KMS-11 (cell line): ENCODE measurements around the gene LRRC49.
"Not testable (repeated sequence)": the region's sequence is repeated elsewhere in the genome, so short reads cannot be mapped to it uniquely, and the experiment has no call there.

Source experiments
- H2AFZ ChIP-seq: fragments of 200-600 bp; sonication (generic); 2 replicates; pipeline ENCODE4 v1.6.1; 2016; ENCODE audit warnings: antibody characterized with exemption, mixed run types, low read depth
- H3K27ac ChIP-seq: fragments of 200-600 bp; sonication (generic); 2 replicates; pipeline ENCODE4 v1.6.1; 2016; ENCODE audit warnings: mild to moderate bottlenecking, mixed run types
- H3K27me3 ChIP-seq: fragments of 200-600 bp; sonication (generic); 2 replicates; pipeline ENCODE4 v1.6.1; 2017; ENCODE audit warnings: mild to moderate bottlenecking, low read depth, mixed run types, moderate library complexity; ENCODE audit not compliant: insufficient read depth
- H3K36me3 ChIP-seq: fragments of 200-600 bp; sonication (generic); 2 replicates; pipeline ENCODE4 v1.6.1; 2017; ENCODE audit warnings: mild to moderate bottlenecking, mixed run types; ENCODE audit not compliant: insufficient read depth
- H3K4me1 ChIP-seq: fragments of 200-600 bp; sonication (generic); 2 replicates; pipeline ENCODE4 v1.6.1; 2016; ENCODE audit warnings: mild to moderate bottlenecking, low read depth, mixed run types; ENCODE audit not compliant: poor library complexity, severe bottlenecking
- H3K4me2 ChIP-seq: fragments of 200-600 bp; sonication (generic); 2 replicates; pipeline ENCODE4 v1.7.0; 2016; ENCODE audit warnings: mild to moderate bottlenecking, mixed run types
- H3K4me3 ChIP-seq: fragments of 200-600 bp; sonication (generic); IDR thresholded peaks from 2 replicates; pipeline ENCODE4 v1.6.1; 2017; ENCODE audit warnings: low read depth, low read length, mixed read lengths; ENCODE audit not compliant: insufficient read depth
- H3K79me2 ChIP-seq: fragments of 200-600 bp; sonication (generic); 2 replicates; pipeline ENCODE4 v1.6.1; 2016; ENCODE audit warnings: low read depth, mixed run types; ENCODE audit not compliant: insufficient read depth
- H3K9ac ChIP-seq: fragments of 200-600 bp; sonication (generic); 2 replicates; pipeline ENCODE4 v1.6.1; 2016; ENCODE audit warnings: mild to moderate bottlenecking, mixed run types
- H4K20me1 ChIP-seq: fragments of 200-600 bp; sonication (generic); 2 replicates; pipeline ENCODE4 v1.6.1; 2016; ENCODE audit warnings: mild to moderate bottlenecking, mixed run types; ENCODE audit not compliant: insufficient read depth
- CTCF ChIP-seq: fragments of 200-600 bp; sonication (generic); conservative IDR thresholded peaks from 2 replicates; pipeline ENCODE4 v1.6.1; 2017; ENCODE audit warnings: low read depth, mild to moderate bottlenecking, antibody characterized with exemption, low read length, moderate library complexity, mixed read lengths

LRRC49 gene

GRCh38 chr15:70935631-70936030 is 43.0 kb downstream of the LRRC49 start:
- Histone ChIP-seq H3K4me2 (no peak overlapping the region), H3K4me1 (no peaks in the 10 kb centered on the region), H3K36me3 (no peaks in the 10 kb centered on the region), H3K9ac (no peak overlapping the region), H4K20me1 (no peaks in the 10 kb centered on the region), H3K27me3 (no peaks in the 10 kb centered on the region), H3K79me2 (no peaks in the 10 kb centered on the region), H3K27ac (no peak overlapping the region), H3K4me3 (no peak overlapping the region), H2AFZ (no peak overlapping the region)
- no peak for TF ChIP-seq CTCF

- H3K27me3 ChIP-seq: no peaks in the 10 kb centered on the region
- TF ChIP-seq CTCF: no peak
- no peaks in the 10 kb centered on the region for H3K79me2 ChIP-seq
- H3K9ac ChIP-seq: no peak overlapping the region
- no peaks in the 10 kb centered on the region for H3K36me3 ChIP-seq
- H3K27ac ChIP-seq: no peak overlapping the region
- H3K4me2 ChIP-seq: no peak overlapping the region
- no peaks in the 10 kb centered on the region for H3K4me1 ChIP-seq
- no peaks in the 10 kb centered on the region for H4K20me1 ChIP-seq
- no peak overlapping the region for H3K4me3 ChIP-seq
- H2AFZ ChIP-seq: no peak overlapping the region
Observed at GRCh38 chr15:70936326-70936725, 43.7 kb downstream of the LRRC49 start.

- H3K27ac ChIP-seq, H3K27me3 ChIP-seq, H3K9ac ChIP-seq, H2AFZ ChIP-seq, H4K20me1 ChIP-seq, H3K36me3 ChIP-seq, H3K79me2 ChIP-seq, H3K4me2 ChIP-seq, H3K4me1 ChIP-seq, H3K4me3 ChIP-seq: not testable (repeated sequence)
Observed at GRCh38 chr15:70943285-70943684, 50.7 kb downstream of the LRRC49 start.

- H3K79me2 ChIP-seq: no peaks in the 10 kb centered on the region
- no peaks in the 10 kb centered on the region for H4K20me1 ChIP-seq
- no peak overlapping the region for H3K4me2 ChIP-seq
- no peak overlapping the region for H2AFZ ChIP-seq
- H3K9ac ChIP-seq: no peak overlapping the region
- no peak overlapping the region for H3K27ac ChIP-seq
- no peak overlapping the region for H3K4me3 ChIP-seq
- H3K36me3 ChIP-seq: no peaks in the 10 kb centered on the region
- no peaks in the 10 kb centered on the region for H3K27me3 ChIP-seq
- no peak for TF ChIP-seq CTCF
- no peaks in the 10 kb centered on the region for H3K4me1 ChIP-seq
Observed at GRCh38 chr15:70947351-70948335, 55.0 kb downstream of the LRRC49 start.

GRCh38 chr15:70950953-70951352 is 58.3 kb downstream of the LRRC49 start:
- TF ChIP-seq CTCF: no peak
- Histone ChIP-seq H3K4me2 (no peak overlapping the region), H3K36me3 (no peaks in the 10 kb centered on the region), H4K20me1 (no peaks in the 10 kb centered on the region), H2AFZ (no peak overlapping the region), H3K4me1 (no peaks in the 10 kb centered on the region), H3K79me2 (no peaks in the 10 kb centered on the region), H3K27me3 (no peaks in the 10 kb centered on the region), H3K9ac (no peak overlapping the region), H3K27ac (no peak overlapping the region), H3K4me3 (no peak overlapping the region)
